Cardiac ventricle fibroblast (primary cell): ENCODE measurements around the gene FAAP24. TPM values are rescaled to one million over a fixed set of nuclear protein-coding genes. Genes with fewer than 3 reads are reported as not detected.

Source experiments
- total RNA-seq: library from RNA; depleted of rRNA; stranded (reverse); fragments of >200 nt; gene quantifications from 2 replicates; pipeline ENCODE4 v1.2.3, GENCODE V29; 2015

The FAAP24 gene
- 2.3 and 2.8 TPM in 2 replicates for total RNA-seq

DNA sequence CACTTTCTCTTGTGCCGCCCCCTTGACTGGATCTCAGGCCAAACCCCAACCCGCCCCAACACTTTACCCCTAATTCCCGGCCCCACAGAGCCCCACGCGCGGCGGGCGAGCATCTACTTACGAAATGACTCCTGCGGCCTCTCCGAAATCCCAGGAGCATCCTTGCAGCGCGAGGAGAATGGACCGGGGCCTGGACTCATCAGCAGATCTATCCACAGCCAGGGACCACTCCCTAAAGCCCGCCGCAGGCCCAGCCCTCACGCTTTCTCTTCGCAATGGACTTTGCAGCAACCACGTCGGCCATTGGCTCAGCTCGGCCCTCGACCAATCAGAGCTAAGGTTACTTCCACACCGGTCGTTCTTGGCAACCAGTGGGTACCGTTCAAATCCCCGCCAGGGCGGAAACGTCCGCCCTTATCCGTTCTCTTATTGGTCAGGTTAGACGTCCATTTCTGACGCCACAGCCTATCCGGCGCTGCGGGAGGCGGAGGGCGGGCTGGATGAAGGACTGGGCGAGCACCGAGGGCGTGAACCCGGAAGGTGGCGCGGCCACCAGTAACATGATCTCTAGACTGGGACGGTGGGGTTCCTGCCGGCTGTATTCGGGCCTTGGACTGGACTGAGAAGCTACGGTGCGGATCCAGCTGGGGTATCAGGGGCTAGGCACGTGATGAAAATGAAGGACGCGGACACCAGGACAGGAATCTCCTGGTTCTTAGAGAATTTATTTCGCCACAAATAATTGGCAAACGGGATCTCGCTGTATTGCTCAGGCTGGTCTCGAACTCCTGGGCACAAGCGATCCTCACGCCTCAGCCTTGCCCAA lies at the start of gene FAAP24, which contains the start of gene CEP89:
TSS of gene FAAP24 (plus strand) at position 528 of the 826 bp plus-strand sequence. CDS start 955 bp downstream, outside the sequence.
TSS of gene CEP89 (minus strand) at position 244 of the 826 bp plus-strand sequence. CDS start at position 160, 84 bp downstream.

Other genes with a start within 250 kb of the FAAP24 start
- gene SLC7A9, start 102.5 kb upstream of the FAAP24 start, total RNA-seq, result not detected in 2 replicates
- 9.2 and 9.7 TPM in 2 replicates for gene CEP89, start 284 bp upstream of the FAAP24 start, total RNA-seq
- 1.8 and 5.1 TPM in 2 replicates for gene RHPN2, start 92.6 kb downstream of the FAAP24 start, total RNA-seq
- gene GPATCH1, start 108.9 kb downstream of the FAAP24 start, total RNA-seq, result 5.2 and 6.7 TPM in 2 replicates
- not detected in 2 replicates for gene WDR88, start 159.9 kb downstream of the FAAP24 start, total RNA-seq
- 40.7 and 48.3 TPM in 2 replicates for gene LRP3, start 222.1 kb downstream of the FAAP24 start, total RNA-seq